Progenitor cell of endocrine pancreas (in vitro differentiated cells): ENCODE results near the gene RANBP3. TPM values are rescaled to one million over a fixed set of nuclear protein-coding genes. Genes with fewer than 3 reads are reported as not detected.

Experiments used
- DNase-seq: peaks from one replicate; pipeline ENCODE4 v3.0.0; 2021; ENCODE audit warnings: low spot score; ENCODE audit not compliant: unreplicated experiment
- H3K27ac Mint-ChIP-seq: 2 replicates; pipeline ENCODE4 v1.8.0; 2021; ENCODE audit warnings: mild to moderate bottlenecking, moderate library complexity, mixed read lengths
- H3K27me3 Mint-ChIP-seq: 2 replicates; pipeline ENCODE4 v1.8.0; 2021; ENCODE audit warnings: mixed read lengths
- H3K36me3 Mint-ChIP-seq: 2 replicates; pipeline ENCODE4 v1.8.0; 2022; ENCODE audit warnings: mixed read lengths; ENCODE audit not compliant: insufficient read depth
- H3K4me1 Mint-ChIP-seq: 2 replicates; pipeline ENCODE4 v1.8.0; 2021; ENCODE audit warnings: low read depth, mixed read lengths
- H3K4me3 Mint-ChIP-seq: 2 replicates; pipeline ENCODE4 v1.8.0; 2021; ENCODE audit warnings: low read depth, mild to moderate bottlenecking, moderate library complexity, mixed read lengths
- H3K9me3 Mint-ChIP-seq: 2 replicates; pipeline ENCODE4 v1.8.0; 2021; ENCODE audit warnings: low read depth, mixed read lengths
- total RNA-seq: library from RNA; stranded (reverse); gene quantifications from 2 replicates; pipeline ENCODE4 v1.2.1, GENCODE V29; 2021
- TF ChIP-seq, protein P1 (sequence below): fragments of 200-600 bp; sonication (generic); IDR thresholded peaks from one replicate; pipeline ENCODE4 v1.5.0; 2021; ENCODE audit warnings: antibody characterized with exemption, mild to moderate bottlenecking; ENCODE audit not compliant: unreplicated experiment

Gene RANBP3
- total RNA-seq, 1 donor from 2014 or later: 106 TPM

DNA sequence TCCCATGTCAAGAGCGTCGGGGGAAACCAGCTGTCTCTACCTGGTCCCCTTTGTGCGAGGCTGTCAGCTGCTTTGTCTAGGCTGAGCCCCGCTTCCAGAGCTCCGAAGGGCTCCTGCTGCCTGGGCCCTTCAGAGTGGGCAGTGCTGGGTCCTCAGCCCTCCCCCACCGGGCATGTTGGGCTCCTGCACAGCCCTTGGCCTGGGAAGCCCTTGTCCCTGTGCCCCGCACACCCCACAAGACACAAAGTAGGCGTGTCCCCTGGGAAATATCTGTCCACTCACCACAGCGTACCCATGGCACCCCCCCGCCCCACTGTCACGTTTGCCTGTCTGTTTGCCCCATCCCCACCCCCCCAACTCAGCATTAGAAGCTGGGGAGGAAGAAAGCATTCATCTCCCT, 39.6 kb upstream of the RANBP3 start:
- Mint-ChIP-seq H3K36me3 (peaks cover 8% of the 10 kb centered on the region), H3K4me3 (no peak overlapping the region), H3K27ac (peak overlapping the region; percentile 79), H3K27me3 (no peaks in the 10 kb centered on the region), H3K9me3 (no peaks in the 10 kb centered on the region), H3K4me1 (peaks cover 30% of the 10 kb centered on the region)
- no peak for DNase-seq
- TF ChIP-seq, protein P1, sequence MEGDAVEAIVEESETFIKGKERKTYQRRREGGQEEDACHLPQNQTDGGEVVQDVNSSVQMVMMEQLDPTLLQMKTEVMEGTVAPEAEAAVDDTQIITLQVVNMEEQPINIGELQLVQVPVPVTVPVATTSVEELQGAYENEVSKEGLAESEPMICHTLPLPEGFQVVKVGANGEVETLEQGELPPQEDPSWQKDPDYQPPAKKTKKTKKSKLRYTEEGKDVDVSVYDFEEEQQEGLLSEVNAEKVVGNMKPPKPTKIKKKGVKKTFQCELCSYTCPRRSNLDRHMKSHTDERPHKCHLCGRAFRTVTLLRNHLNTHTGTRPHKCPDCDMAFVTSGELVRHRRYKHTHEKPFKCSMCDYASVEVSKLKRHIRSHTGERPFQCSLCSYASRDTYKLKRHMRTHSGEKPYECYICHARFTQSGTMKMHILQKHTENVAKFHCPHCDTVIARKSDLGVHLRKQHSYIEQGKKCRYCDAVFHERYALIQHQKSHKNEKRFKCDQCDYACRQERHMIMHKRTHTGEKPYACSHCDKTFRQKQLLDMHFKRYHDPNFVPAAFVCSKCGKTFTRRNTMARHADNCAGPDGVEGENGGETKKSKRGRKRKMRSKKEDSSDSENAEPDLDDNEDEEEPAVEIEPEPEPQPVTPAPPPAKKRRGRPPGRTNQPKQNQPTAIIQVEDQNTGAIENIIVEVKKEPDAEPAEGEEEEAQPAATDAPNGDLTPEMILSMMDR: no peak

DNA sequence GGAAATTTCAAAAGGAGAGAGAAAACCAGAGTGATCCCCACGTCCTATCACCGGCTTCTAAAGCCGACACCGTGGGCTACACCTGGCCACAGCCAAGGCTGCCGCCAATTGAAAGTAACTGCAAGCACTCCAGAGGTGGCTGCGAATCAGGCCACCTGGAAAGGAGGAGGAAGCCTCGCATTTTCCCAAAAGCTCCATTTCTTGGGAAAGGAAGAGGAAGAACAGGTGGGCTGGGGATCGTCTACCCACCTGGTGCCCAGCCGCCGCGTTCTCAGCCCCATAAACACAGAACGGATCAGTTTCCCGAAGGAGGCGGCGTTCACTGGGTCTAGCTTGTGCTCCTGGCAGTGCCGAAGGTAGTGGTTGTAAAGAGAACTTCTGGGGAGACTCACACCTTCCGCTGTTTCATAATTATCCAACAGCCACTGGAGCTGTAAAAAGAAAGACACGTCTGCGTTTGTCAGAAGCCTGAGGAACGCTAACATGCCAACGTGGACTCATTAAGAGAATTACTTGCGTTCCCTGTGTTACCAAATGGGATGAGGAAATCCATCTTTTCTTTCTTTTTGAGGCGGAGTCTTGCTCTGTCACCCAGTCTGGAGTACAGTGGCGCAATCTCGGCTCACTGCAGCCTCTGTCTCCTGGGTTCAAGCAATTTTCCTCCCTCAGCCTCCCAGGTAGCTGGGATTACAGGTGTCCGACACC, 38.1 kb upstream of the RANBP3 start:
- Mint-ChIP-seq H3K27me3 (no peaks in the 10 kb centered on the region), H3K9me3 (no peaks in the 10 kb centered on the region), H3K4me3 (no peak overlapping the region), H3K36me3 (peaks cover 8% of the 10 kb centered on the region), H3K4me1 (peaks cover 16% of the 10 kb centered on the region), H3K27ac (no peak overlapping the region)
- DNase-seq: no peak
- TF ChIP-seq, protein P1: no peak

DNA sequence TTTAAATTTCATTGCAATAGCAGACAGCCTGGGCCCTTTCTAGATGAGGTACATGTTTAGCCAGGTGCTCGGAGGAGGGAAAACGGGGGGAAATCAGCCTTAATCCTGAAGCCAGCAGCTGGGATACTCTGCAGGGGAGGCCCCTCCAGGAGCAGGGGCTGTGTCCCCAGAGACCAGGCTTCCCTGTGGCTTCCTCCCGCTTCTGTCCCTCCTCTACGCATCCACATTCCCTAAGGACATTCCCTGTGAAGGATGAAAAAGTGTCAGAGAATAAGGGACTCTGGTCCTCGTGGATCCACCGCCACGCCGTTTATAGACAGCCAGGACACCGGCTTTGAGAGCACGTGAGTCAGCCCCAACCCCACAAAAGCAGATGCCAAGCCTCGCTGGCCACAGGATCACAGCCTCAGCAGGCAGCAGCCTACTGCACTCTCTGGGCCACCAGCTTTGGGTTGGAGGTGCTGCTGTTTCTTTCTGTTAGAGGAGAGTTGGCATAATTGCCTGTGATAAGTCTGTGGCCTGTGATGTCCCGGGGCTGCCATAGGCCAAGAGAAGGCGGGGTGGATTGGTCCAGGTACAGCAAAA, 36.7 kb upstream of the RANBP3 start:
- H3K9me3 Mint-ChIP-seq: no peaks in the 10 kb centered on the region

DNA sequence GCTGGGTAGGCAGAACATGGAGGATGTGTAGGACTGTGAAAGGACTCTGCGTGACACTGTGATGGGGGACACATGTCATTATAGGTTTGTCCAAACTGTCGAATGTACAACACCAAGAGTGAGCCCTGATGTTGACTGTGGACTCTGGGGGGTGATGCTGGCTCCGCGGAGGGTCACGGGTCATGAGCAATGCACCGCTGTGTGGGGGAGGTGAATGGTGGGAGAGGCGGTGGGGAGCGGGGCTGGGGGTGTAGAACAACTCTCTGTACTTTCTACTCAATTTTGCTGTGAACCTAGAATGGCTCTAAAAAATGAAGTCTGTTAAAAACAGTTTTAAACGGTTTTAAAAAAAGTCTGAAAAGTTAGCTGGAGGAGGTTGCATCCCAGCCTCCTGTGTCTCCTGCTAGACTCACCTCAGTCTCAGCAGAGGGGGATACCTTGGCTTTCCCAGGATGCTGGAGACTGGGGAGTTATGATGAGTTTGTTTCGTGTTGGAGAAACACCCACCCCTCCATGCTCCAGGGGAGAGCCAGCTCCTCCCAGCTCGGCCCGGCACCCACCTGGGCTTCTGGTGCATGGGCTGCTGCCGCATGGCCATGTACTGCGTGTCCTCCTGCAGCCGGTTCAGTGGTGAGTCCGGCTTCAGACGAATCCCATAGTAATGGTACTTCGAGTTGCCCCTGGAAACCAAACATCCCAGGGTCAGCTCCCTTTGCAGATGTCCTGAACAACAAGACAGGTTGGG, 34.7 kb upstream of the RANBP3 start:
- Mint-ChIP-seq H3K27ac (peak overlapping the region; percentile 18), H3K9me3 (no peaks in the 10 kb centered on the region), H3K4me3 (no peak overlapping the region), H3K36me3 (peaks cover 11% of the 10 kb centered on the region), H3K27me3 (no peaks in the 10 kb centered on the region), H3K4me1 (no peaks in the 10 kb centered on the region)
- no peak for DNase-seq
- TF ChIP-seq, protein P1: no peak

More for the DNA sequence above, 36.7 kb upstream of the RANBP3 start:
- TF ChIP-seq, protein P1: no peak
- H3K36me3 Mint-ChIP-seq: peaks cover 10% of the 10 kb centered on the region
- no peak overlapping the region for H3K4me3 Mint-ChIP-seq
- no peaks in the 10 kb centered on the region for H3K27me3 Mint-ChIP-seq
- H3K4me1 Mint-ChIP-seq: peaks cover 3% of the 10 kb centered on the region
- no peak overlapping the region for H3K27ac Mint-ChIP-seq
- DNase-seq: no peak

- no peak for DNase-seq
- H3K4me3 Mint-ChIP-seq: no peak overlapping the region
- no peaks in the 10 kb centered on the region for H3K27me3 Mint-ChIP-seq
- no peaks in the 10 kb centered on the region for H3K4me1 Mint-ChIP-seq
- no peak overlapping the region for H3K27ac Mint-ChIP-seq
- TF ChIP-seq, protein P1: no peak
- no peaks in the 10 kb centered on the region for H3K9me3 Mint-ChIP-seq
- peaks cover 12% of the 10 kb centered on the region for H3K36me3 Mint-ChIP-seq
These were observed 33.9 kb upstream of the RANBP3 start for GRCh38 chr19:6011794-6012193.
